ENCODE data around the gene CSN1S1.
"Not testable (repeated sequence)": the region's sequence is repeated elsewhere in the genome, so short reads cannot be mapped to it uniquely, and the experiment has no call there.

The CSN1S1 gene, protein sequence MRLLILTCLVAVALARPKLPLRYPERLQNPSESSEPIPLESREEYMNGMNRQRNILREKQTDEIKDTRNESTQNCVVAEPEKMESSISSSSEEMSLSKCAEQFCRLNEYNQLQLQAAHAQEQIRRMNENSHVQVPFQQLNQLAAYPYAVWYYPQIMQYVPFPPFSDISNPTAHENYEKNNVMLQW

DNA sequence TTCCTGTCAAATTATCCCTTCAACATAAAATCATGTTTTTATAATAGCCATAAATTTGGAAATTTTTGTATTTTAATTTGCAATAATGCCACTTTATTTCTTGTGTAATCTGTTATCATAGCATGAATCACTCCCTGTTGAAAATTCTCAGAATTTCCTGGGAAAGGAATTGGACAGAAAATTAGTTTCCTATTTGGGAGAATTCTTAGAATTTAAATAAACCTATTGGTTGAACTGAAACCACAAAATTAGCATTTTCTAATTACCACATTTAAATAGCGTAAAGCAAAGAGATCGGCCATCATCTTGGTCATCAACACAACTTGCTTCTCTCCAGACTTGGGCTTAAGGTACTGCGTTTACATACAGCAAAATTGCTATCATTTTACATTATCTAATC, at the start of gene CSN1S1:
Gene CSN1S1, plus strand, starts transcription at position 301 of the 400 bp plus-strand sequence. CDS start 1,488 bp downstream, outside the sequence.
- DNase-seq (ENCODE audit: low read depth) = no peak

DNA sequence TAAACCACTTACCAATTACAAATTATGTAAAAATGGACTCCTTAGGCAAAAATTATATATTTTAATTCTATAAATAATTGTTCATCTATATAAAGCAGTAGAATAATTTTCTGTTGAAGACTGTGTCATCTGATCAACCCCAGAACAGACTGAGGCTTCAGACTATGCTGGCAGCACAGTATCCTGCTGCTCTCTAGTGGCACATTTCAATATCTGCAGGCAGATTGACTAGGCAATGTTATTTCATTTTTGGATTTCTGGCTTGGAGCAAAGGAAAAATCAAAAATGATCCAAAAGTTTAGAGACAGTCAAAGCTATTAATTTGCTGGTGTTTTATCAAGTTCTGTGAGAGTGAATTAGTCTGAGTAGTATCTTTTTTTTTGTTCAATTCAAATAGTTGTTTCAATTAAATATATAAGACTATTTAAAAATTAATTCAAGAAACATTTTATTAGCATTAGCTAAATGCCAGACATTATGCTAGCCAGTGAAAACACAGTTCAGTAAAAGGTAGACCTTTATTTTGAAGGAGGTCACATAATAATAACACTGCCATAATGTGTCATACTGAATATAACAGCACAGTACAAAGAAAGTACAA, 49.6 kb upstream of the CSN1S1 start:
- DNase-seq (ENCODE audit: low read depth) = no peak

DNA sequence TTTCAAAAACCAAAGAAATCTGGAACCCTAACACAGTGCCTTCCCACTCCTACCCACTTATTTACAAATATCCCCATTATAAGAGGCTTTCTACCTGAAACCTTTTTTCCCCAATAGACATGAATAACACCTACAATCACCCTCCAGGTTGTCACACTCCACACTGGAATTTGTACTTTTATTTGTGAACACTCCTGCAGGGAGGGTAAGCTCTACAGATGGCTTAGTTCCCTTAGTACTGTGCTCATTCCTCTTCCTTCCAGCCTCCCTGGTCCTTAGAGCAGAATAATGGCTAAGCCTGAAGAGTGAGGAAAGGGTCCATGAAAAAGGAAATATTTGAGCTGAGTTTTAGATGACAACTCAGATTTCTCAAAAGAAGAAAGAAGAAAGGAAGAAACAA, 48.7 kb upstream of the CSN1S1 start:
- no peak for DNase-seq (ENCODE audit: low read depth)

DNA sequence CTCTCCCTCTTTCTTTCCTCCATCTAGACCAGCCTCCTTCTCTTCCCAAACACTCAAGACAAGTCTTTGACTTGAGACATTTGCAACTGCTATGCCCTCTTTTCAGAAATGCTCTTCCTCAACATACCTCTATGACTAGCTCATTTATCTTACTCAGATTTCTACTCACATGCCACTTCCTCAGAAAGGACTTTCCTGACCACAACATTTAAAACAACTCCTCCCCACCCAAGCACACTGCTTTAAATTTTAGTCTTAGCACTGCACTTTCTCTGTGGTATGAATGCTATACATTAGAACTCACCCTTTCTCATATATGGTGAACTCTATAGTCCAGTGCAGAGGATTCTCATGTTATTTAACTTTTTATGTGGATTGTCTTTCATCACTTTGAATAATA, 42.5 kb upstream of the CSN1S1 start:
- DNase-seq (ENCODE audit: low read depth) = no peak

DNA sequence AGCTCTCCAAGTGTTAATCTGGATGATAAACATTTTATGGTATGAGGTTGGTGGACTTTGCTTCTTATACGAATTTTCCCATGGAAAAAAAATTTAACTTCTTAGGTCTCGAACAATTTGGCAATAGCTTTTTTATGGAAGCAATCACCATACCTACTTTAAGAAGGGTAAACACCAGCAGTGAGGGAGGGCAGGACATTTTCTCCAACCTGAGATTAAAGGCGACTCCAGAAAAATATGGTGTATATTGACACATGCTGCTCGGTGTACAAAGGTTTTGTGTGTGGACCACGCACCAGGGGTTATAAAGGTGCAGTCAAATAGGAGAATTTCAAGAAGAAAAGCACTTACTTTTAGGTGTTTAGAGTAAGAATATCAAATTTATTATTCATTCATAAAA, 36.7 kb upstream of the CSN1S1 start:
- DNase-seq (ENCODE audit: low read depth) = no peak

GRCh38 chr4:69894721-69895120, 36.1 kb upstream of the CSN1S1 start:
- no peak for DNase-seq (ENCODE audit: low read depth)

- no peak for DNase-seq (ENCODE audit: low read depth)
Measured at GRCh38 chr4:69896530-69897116, 34.2 kb upstream of the CSN1S1 start.

DNA sequence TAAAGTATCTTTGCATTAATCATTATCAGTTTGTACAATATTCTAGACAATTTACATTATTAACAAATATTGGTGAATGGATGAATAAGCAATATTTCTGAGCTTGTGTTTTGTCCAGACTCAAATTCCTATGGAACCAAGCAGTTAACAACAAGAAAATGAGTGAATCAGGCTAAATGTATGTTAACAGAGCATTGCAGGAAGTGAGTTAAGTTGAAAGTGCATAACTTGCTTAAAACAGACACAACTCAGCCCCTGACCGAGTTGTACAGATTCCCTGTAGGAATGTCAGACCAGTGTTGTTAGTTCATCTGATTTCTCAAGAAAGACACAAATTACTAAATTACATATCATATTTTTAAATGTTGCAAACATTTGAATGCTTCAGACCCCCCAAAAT, 23.7 kb upstream of the CSN1S1 start:
- no peak for DNase-seq (ENCODE audit: low read depth)

- no peak for DNase-seq (ENCODE audit: low read depth)
Measured at GRCh38 chr4:69909195-69909594, 21.7 kb upstream of the CSN1S1 start.

GRCh38 chr4:69910016-69910782, 20.7 kb upstream of the CSN1S1 start:
- no peak for DNase-seq (ENCODE audit: low read depth)

DNA sequence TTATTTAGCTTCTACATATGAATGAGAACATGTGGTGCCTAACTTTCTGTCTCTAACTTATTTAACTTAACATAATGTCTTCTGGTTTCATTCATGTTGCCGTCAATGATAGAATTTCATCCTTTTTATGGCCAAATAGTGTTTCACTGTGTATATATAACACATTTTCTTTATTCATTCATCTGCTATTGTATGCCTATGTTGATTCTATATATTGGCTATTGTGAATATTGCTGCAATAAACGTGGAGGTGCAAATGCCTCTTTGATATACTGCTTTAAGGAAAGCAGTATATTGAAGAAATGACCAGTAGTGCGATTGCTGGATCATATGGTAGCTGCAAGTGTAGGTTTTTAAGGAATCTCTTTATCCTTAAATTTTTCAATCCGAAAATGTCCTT, 10.0 kb upstream of the CSN1S1 start:
- DNase-seq (ENCODE audit: low read depth) = no peak

- not testable (repeated sequence) for DNase-seq (ENCODE audit: low read depth)
Measured at GRCh38 chr4:69923782-69924410, 7.0 kb upstream of the CSN1S1 start.

GRCh38 chr4:69934150-69934549, 3.3 kb downstream of the CSN1S1 start:
- DNase-seq (ENCODE audit: low read depth) = no peak

DNA sequence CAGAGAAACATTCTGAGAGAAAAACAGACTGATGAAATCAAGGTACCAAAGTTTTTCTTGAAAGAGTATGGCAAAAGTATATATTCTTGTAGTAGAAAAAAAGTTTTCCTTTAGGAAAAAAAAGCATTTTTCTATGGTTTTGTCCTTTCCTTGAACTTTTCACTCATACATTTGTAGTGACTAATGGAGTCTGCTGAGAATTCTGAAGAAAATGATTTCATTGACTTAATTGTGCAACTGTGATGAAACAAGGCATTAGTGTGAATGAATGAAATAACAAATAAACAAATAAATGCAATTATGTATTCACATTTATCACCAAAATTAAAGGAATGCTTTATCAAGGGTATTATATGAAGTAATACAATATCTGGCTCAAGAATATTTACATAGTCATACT, 5.7 kb downstream of the CSN1S1 start:
- no peak for DNase-seq (ENCODE audit: low read depth)

GRCh38 chr4:69951602-69952001, 20.7 kb downstream of the CSN1S1 start:
- DNase-seq (ENCODE audit: low read depth) = no peak

DNA sequence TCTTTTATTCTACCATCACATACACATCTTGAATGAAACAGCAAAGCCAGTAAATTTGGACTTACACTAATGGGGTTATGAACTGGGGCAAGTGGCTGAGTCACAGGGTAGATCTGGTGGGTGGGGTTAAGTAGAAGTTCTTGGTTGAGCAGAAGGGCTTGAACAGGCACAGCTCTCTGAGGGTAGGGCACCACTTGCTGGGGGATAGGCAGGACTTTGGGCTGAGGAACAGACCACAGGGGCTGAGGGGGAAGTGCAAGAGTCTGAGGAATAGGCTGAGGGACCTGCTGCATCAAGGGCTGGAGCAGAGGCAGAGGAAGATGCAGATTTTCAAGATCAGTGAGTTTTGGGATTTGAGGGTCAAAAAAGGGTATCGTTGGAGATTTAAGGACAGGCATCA, 26.3 kb downstream of the CSN1S1 start:
- DNase-seq (ENCODE audit: low read depth) = no peak

DNA sequence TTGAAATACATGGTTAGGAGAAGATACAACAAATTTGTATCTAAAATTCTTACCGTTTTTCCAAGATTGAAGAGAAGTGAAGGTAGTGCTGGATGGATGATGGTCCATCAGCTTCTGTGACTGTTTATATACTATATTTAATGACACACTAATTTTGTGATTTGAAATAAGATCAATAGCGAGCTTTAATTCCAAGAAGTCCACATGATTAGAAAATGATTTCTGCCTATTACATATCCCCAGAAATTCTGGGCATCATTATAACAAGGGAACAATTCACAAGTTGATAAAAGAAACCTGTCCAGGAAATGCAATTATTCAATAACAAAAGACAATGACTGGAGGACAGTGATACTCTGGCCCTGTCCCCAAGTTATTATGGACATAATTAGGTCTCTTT, 34.8 kb downstream of the CSN1S1 start, which contains the start of gene CSN2:
Gene CSN2, minus strand, starts transcription at position 101 of the 400 bp plus-strand sequence. CDS start 4,733 bp downstream, outside the sequence.
- DNase-seq (ENCODE audit: low read depth) = no peak

DNA sequence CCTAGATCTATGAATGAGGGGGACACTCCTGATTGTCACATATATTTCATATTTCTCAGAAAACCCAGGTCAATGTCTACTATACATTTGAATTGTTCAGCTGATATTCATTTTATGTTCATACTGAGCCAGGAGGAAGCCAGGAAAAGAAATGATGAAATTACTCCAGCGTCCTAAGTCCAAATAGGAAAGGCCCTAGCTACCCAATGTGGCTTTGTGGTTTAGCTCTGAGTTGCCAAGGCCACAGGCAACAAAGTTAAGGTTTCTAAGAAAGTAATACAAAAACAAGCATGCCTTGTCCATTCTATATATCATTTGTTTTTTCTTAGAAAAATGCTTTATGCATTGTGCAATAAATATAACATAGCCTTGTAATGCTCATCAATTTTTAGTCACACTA, 39.2 kb downstream of the CSN1S1 start:
- DNase-seq (ENCODE audit: low read depth) = no peak

DNA sequence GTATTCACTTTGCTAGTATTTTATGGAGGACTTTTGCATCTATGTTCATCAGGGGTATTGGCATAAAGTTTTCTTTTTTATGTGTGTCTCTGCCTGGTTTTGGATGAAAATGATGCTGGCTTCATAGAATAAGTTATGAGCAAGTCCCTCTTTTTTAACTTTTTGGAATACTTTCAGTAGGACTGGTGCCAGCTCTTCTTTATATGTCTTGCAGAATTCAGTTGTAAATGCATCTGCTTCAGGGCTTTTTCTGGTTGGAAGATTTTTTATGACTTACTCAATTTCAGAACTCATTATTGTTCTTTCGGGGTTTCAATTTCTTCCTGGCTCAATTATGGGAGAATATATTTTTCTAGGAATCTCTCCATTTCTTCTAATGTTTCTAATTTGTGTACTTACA, 43.8 kb downstream of the CSN1S1 start:
- DNase-seq (ENCODE audit: low read depth) = no peak

GRCh38 chr4:69977582-69977981, 46.7 kb downstream of the CSN1S1 start:
- DNase-seq (ENCODE audit: low read depth) = no peak

DNA sequence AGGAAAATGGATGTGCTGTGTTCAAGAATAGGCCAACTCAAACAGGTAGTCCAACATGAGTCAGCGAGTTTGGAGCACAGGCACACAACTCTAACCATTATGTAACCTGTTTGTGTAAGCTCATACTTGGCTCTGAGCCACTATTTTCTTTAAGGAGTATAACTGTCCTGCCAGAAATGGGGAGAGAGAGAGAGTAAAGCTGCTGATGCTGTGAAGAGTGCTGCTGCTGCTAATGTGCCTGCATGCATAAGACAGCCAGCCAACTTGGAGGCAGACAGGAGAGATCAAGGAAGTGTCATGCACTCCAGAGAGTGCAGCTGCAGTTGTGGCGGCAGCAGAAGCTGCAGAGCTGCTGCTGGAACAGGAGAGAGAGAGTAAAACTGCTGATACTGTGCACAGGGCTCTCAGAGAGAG, 53.2 kb downstream of the CSN1S1 start:
- no peak for DNase-seq (ENCODE audit: low read depth)

GRCh38 chr4:69986663-69987062, 55.8 kb downstream of the CSN1S1 start:
- no peak for DNase-seq (ENCODE audit: low read depth)
